Neural crest cell (in vitro differentiated cells): ENCODE data around the gene TYSND1. TPM values are rescaled to one million over a fixed set of nuclear protein-coding genes. Genes with fewer than 3 reads are reported as not detected.

Experiments
- DNase-seq: peaks from one replicate; pipeline ENCODE4 v3.0.0; 2021; ENCODE audit warnings: low read depth, mixed read lengths, low spot score
- H3K27ac Mint-ChIP-seq: one replicate; pipeline ENCODE4 v1.8.0; 2021; ENCODE audit warnings: mild to moderate bottlenecking, mixed read lengths; ENCODE audit not compliant: unreplicated experiment
- H3K27me3 Mint-ChIP-seq: 2 replicates; pipeline ENCODE4 v1.8.0; 2021; ENCODE audit warnings: low read depth, mild to moderate bottlenecking, mixed read lengths
- H3K36me3 Mint-ChIP-seq: 2 replicates; pipeline ENCODE4 v1.8.0; 2021; ENCODE audit warnings: low read depth, mild to moderate bottlenecking, mixed read lengths
- H3K4me1 Mint-ChIP-seq: 2 replicates; pipeline ENCODE4 v1.8.0; 2021; ENCODE audit warnings: mixed read lengths
- H3K4me3 Mint-ChIP-seq: one replicate; pipeline ENCODE4 v1.8.0; 2021; ENCODE audit warnings: mild to moderate bottlenecking, mixed read lengths
- H3K9me3 Mint-ChIP-seq: 2 replicates; pipeline ENCODE4 v1.8.0; 2021; ENCODE audit warnings: mixed read lengths
- long read RNA-seq: library from polyadenylated mRNA; unstranded; transcript quantifications from one replicate; pipeline ENCODE4 v2.0.0, GENCODE V29; 2020
- total RNA-seq: library from RNA; stranded (reverse); gene quantifications from 2 replicates; pipeline ENCODE4 v1.2.1, GENCODE V29; 2021
- TF ChIP-seq, protein P1 (sequence below): fragments of 200-600 bp; sonication (generic); conservative IDR thresholded peaks from 2 replicates; pipeline ENCODE4 v1.5.0; 2021; ENCODE audit warnings: antibody characterized with exemption, mild to moderate bottlenecking

Gene TYSND1, protein sequence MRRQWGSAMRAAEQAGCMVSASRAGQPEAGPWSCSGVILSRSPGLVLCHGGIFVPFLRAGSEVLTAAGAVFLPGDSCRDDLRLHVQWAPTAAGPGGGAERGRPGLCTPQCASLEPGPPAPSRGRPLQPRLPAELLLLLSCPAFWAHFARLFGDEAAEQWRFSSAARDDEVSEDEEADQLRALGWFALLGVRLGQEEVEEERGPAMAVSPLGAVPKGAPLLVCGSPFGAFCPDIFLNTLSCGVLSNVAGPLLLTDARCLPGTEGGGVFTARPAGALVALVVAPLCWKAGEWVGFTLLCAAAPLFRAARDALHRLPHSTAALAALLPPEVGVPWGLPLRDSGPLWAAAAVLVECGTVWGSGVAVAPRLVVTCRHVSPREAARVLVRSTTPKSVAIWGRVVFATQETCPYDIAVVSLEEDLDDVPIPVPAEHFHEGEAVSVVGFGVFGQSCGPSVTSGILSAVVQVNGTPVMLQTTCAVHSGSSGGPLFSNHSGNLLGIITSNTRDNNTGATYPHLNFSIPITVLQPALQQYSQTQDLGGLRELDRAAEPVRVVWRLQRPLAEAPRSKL
- 17.6 and 17.7 TPM in 2 replicates for total RNA-seq
- long read RNA-seq, partial matches to known transcripts = 0 of 3 reads
- long read RNA-seq, other reads (novel, unspliced or antisense) = 0 of 3 reads

DNA sequence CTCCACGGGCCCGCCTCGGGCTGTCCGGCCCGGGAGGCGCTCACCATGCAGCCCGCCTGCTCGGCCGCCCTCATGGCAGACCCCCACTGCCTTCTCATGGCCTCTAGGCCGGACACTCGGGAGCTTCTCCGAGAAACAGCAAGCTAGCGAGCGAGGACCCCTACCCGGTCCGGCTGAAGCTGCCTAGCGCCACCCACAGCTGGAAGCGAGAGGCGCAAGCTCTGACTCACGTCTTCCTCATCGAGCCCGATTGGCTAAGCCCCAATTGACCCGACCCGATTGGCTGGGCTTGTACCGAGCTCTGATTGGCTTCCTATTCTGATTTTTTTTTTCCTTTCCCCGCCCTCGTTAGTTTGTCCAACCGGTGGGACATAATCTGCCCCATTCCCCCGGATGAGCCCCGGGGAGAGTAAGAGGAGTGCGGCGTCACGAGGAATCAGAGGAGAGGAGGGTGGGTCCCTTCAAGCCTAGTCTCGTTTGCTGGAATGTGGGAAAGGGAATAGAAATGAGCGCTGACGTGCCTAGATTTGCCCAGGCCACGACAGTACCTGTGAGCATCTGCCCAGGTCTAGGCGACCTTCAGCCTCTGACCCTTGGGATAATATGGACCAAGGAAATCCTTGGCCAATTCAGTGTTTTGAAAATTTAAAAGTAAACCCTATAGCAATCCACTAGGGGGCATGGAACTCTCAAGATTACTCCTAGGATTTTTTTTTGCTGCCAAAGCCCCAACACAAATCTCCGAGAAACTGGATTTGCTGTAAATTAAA lies at the start of gene TYSND1:
TSS of gene TYSND1 (minus strand) at position 212 of the 770 bp plus-strand sequence. CDS start at position 98, 114 bp downstream.
- TF ChIP-seq, protein P1, sequence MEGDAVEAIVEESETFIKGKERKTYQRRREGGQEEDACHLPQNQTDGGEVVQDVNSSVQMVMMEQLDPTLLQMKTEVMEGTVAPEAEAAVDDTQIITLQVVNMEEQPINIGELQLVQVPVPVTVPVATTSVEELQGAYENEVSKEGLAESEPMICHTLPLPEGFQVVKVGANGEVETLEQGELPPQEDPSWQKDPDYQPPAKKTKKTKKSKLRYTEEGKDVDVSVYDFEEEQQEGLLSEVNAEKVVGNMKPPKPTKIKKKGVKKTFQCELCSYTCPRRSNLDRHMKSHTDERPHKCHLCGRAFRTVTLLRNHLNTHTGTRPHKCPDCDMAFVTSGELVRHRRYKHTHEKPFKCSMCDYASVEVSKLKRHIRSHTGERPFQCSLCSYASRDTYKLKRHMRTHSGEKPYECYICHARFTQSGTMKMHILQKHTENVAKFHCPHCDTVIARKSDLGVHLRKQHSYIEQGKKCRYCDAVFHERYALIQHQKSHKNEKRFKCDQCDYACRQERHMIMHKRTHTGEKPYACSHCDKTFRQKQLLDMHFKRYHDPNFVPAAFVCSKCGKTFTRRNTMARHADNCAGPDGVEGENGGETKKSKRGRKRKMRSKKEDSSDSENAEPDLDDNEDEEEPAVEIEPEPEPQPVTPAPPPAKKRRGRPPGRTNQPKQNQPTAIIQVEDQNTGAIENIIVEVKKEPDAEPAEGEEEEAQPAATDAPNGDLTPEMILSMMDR = peak; percentile 60
- peaks cover 3% of the 10 kb centered on the region for H3K36me3 Mint-ChIP-seq
- H3K4me1 Mint-ChIP-seq = peaks cover 20% of the 10 kb centered on the region
- DNase-seq = peak; percentile 97
- peak within 1 kb of the TSS; percentile 90 for H3K4me3 Mint-ChIP-seq
- no peaks in the 10 kb centered on the region for H3K9me3 Mint-ChIP-seq
- peak within 1 kb of the TSS; percentile 89 for H3K27ac Mint-ChIP-seq
- peaks cover 5% of the 10 kb centered on the region for H3K27me3 Mint-ChIP-seq

DNA sequence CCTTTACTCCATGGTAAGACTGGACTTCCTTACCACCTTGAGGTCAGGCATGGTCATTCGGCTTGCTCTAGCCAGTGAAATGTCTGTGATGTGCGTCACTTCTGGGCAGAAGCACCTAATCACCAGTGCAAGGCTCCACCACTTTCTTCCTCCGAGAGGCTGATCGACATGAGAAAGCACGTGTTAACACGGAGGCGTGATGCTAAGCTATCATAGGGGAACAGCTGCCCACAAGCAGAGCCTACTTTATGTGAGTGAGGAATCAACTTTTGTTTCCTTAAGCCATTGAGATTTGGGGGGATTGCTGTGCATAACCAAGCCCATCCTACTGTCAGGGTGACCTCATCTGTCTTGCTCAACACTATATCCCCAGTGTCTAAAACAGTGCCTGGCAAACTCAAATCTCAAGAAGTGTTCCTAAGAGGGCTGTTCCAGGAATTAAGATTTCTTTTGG lies 46.9 kb upstream of the TYSND1 start:
- no peak overlapping the region for H3K4me3 Mint-ChIP-seq

DNA sequence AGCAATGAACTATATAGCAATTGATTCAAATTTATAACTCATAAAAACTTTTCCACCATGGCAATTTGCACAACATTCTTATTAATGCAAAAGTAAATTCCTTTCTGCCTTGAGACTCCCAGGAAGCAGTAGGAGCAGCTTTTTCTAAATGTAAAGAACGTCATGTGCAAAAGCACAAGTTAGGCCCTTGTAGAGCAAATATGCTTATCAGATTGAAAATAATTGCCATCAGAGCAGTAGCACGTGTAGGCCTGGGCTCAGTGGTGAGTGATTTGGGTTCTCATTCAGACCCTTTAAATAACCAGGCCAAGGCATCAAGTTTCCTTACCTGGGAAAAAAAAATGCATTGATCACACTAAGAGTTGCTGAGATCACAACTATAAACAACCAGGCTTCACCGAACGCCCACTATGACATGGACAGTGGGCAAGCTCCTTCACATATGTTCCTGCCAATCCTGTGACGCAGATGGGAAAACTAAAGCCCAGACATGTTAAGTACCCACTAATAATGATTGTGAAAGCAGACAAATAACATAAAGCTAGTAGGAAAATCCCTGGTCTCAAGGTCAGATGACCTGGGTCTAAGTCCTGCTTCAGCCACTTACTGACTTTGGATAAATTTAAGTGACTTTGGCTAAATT lies 45.9 kb upstream of the TYSND1 start:
- H3K4me1 Mint-ChIP-seq = no peaks in the 10 kb centered on the region
- H3K9me3 Mint-ChIP-seq = no peaks in the 10 kb centered on the region
- TF ChIP-seq, protein P1 = no peak
- no peak for DNase-seq
- H3K27me3 Mint-ChIP-seq = no peaks in the 10 kb centered on the region
- H3K36me3 Mint-ChIP-seq = peaks cover 4% of the 10 kb centered on the region
- no peak overlapping the region for H3K4me3 Mint-ChIP-seq
- no peak overlapping the region for H3K27ac Mint-ChIP-seq

More for the DNA sequence above, 46.9 kb upstream of the TYSND1 start:
- Mint-ChIP-seq H3K9me3 (no peaks in the 10 kb centered on the region), H3K4me1 (no peaks in the 10 kb centered on the region), H3K36me3 (peaks cover 14% of the 10 kb centered on the region), H3K27ac (no peak overlapping the region), H3K27me3 (no peaks in the 10 kb centered on the region)
- TF ChIP-seq, protein P1 = no peak
- no peak for DNase-seq

DNA sequence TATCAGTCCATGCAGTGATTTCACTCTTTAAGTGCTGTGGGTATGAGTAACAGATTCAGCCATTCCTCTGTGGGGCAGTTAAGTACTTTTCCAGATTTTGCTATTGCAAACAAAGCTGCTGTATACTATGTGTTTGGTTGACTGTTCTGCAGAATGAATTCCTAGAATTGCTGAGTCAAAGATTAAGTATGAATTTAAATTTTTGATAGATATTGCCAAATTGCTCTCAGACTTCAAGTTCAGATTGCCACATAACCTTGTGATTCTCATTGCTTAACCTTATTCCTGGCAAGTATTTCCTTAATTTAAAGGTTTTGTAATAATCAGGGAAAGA lies 45.4 kb upstream of the TYSND1 start:
- TF ChIP-seq, protein P1 = no peak
- DNase-seq = no peak
- H3K4me1 Mint-ChIP-seq = no peaks in the 10 kb centered on the region
- no peaks in the 10 kb centered on the region for H3K9me3 Mint-ChIP-seq
- no peaks in the 10 kb centered on the region for H3K27me3 Mint-ChIP-seq
- H3K27ac Mint-ChIP-seq = no peak overlapping the region
- H3K4me3 Mint-ChIP-seq = no peak overlapping the region
- no peaks in the 10 kb centered on the region for H3K36me3 Mint-ChIP-seq
